A549 (cell line): ENCODE measurements around the gene DSCAML1. TPM values are rescaled to one million over a fixed set of nuclear protein-coding genes. Genes with fewer than 3 reads are reported as not detected.

Experiments used
- ATAC-seq, 2 experiments: fragments of 200-7000 bp in 1 of 2; fragments of >200 bp in 1 of 2; cut with Nextera tagmentation in 1 of 2; cut with Tn5 transposase in 1 of 2; 3 replicates each; pipeline versions ENCODE4 v1.8.0 to v1.9.1; 2018 to 2020; ENCODE audit warnings: mild to moderate bottlenecking in 1 of 2, moderate library complexity in 1 of 2
- CTCF ChIA-PET: fragments of 300-600 bp; sonication (Branson Sonifier 250); formaldehyde crosslinking; extraction: SDS; loops from one replicate; lab custom pipeline; 2021; ENCODE audit warnings: antibody characterized with exemption, inconsistent platforms; lab: Yijun Ruan, JAX
- POLR2A ChIA-PET: fragments of 350-600 bp; formaldehyde crosslinking; extraction: SDS; loops from one replicate; lab custom pipeline; 2021; ENCODE audit warnings: antibody characterized with exemption, inconsistent platforms; lab: Yijun Ruan, JAX
- DNase-seq, 2 experiments: peaks; one replicate each; pipeline versions ENCODE4 v3.0.0 to v3.0.0-alpha.2; 2011 to 2016; ENCODE audit warnings: low read depth in 1 of 2, low spot score in 1 of 2
- FAIRE-seq: peaks from 2 replicates; lab custom pipeline; 2011; peaks lifted over from hg19 to GRCh38; lab: Jason Lieb, UNC
- H3K27ac ChIP-seq, 2 experiments: fragments of >200 bp; sonication (Bioruptor Twin); formaldehyde crosslinking; 3 replicates each; pipeline ENCODE4 v1.5.1; 2016 to 2017
- H3K4me1 ChIP-seq: fragments of >200 bp; sonication (Bioruptor Twin); formaldehyde crosslinking; 3 replicates; pipeline ENCODE4 v1.6.1; 2016
- H3K4me2 ChIP-seq: fragments of >200 bp; sonication (Bioruptor Twin); formaldehyde crosslinking; 3 replicates; pipeline ENCODE4 v1.6.1; 2016
- H3K4me3 ChIP-seq: fragments of >200 bp; sonication (Bioruptor Twin); formaldehyde crosslinking; 3 replicates; pipeline ENCODE4 v1.5.1; 2016
- H3K9me3 ChIP-seq: fragments of >200 bp; sonication (Bioruptor Twin); formaldehyde crosslinking; 3 replicates; pipeline ENCODE4 v1.6.1; 2016
- BHLHE40 ChIP-seq: IDR thresholded peaks from 2 replicates; pipeline ENCODE4 v1.6.1; 2012; ENCODE audit warnings: low read depth, low read length, inconsistent platforms
- CBX2 ChIP-seq: fragments of 200-600 bp; sonication (generic); IDR thresholded peaks from 2 replicates; pipeline ENCODE4 v1.6.1; 2016; ENCODE audit warnings: low read depth, mild to moderate bottlenecking, borderline replicate concordance
- CEBPB ChIP-seq, 2 experiments: fragments of >200 bp in 1 of 2; sonication (Bioruptor Twin) in 1 of 2; formaldehyde crosslinking in 1 of 2; IDR thresholded peaks; 2 replicates each; pipeline ENCODE4 v1.6.1; 2012 to 2016
- CHD2 ChIP-seq: fragments of 150-350 bp; IDR thresholded peaks from 2 replicates; pipeline ENCODE4 v1.6.1; 2014; ENCODE audit warnings: low read length; ENCODE audit not compliant: partially characterized antibody
- CHD4 ChIP-seq: fragments of 200-600 bp; sonication (generic); IDR thresholded peaks from 2 replicates; pipeline ENCODE4 v1.6.1; 2016; ENCODE audit warnings: antibody characterized with exemption, mild to moderate bottlenecking, borderline replicate concordance
- EHMT2 ChIP-seq: fragments of 200-600 bp; sonication (generic); IDR thresholded peaks from 2 replicates; pipeline ENCODE4 v1.6.1; 2016; ENCODE audit warnings: antibody characterized with exemption, low read depth, mild to moderate bottlenecking, moderate library complexity
- FOSB ChIP-seq: fragments of 250-450 bp; sonication (Bioruptor Pico); IDR thresholded peaks from 2 replicates; pipeline ENCODE4 v1.5.0; 2020; ENCODE audit warnings: mild to moderate bottlenecking, moderate library complexity
- FOSL2 ChIP-seq, 2 experiments: fragments of 450-650 bp in 1 of 2; fragments of >200 bp in 1 of 2; sonication (Bioruptor Twin) in 1 of 2; formaldehyde crosslinking; IDR thresholded peaks; 2 replicates each; pipeline versions ENCODE4 v1.5.0 to v1.6.1; 2016 to 2020; ENCODE audit warnings: mild to moderate bottlenecking in 1 of 2, moderate library complexity in 1 of 2
- HDAC2 ChIP-seq: fragments of 200-600 bp; sonication (generic); IDR thresholded peaks from 2 replicates; pipeline ENCODE4 v1.6.1; 2016
- HOXB13 ChIP-seq: fragments of 250-450 bp; sonication (Bioruptor Pico); IDR thresholded peaks from 2 replicates; pipeline ENCODE4 v1.5.0; 2020; ENCODE audit warnings: low read depth, mild to moderate bottlenecking, moderate library complexity
- HOXB5 ChIP-seq: fragments of 250-450 bp; sonication (Bioruptor Pico); IDR thresholded peaks from 2 replicates; pipeline ENCODE4 v1.5.0; 2020; ENCODE audit warnings: mild to moderate bottlenecking, moderate library complexity
- JUNB ChIP-seq: fragments of >200 bp; sonication (Bioruptor Twin); formaldehyde crosslinking; IDR thresholded peaks from 2 replicates; pipeline ENCODE4 v1.6.1; 2016
- KDM5A ChIP-seq: fragments of 200-600 bp; sonication (generic); IDR thresholded peaks from 2 replicates; pipeline ENCODE4 v1.6.1; 2016; ENCODE audit warnings: antibody characterized with exemption, mild to moderate bottlenecking
- MAX ChIP-seq: IDR thresholded peaks from 2 replicates; pipeline ENCODE4 v1.6.1; 2012
- MAZ ChIP-seq: fragments of 150-350 bp; IDR thresholded peaks from 2 replicates; pipeline ENCODE4 v1.6.1; 2014; ENCODE audit warnings: antibody characterized with exemption, low read depth, low read length, borderline replicate concordance
- MYC ChIP-seq: IDR thresholded peaks from 2 replicates; pipeline ENCODE4 v1.6.1; 2012; ENCODE audit warnings: mild to moderate bottlenecking, inconsistent platforms, low read length, improper control_type of control experiment, borderline replicate concordance
- NPAS2 ChIP-seq: fragments of 250-450 bp; sonication (Bioruptor Pico); IDR thresholded peaks from 2 replicates; pipeline ENCODE4 v1.8.0; 2022; ENCODE audit warnings: mild to moderate bottlenecking, moderate library complexity, borderline replicate concordance
- POLR2A ChIP-seq: IDR thresholded peaks from 2 replicates; pipeline ENCODE4 v1.6.1; 2012; ENCODE audit warnings: mild to moderate bottlenecking, low read length
- POLR2AphosphoS2 ChIP-seq: conservative IDR thresholded peaks from 2 replicates; pipeline ENCODE4 v1.6.1; 2012; ENCODE audit warnings: low read length, improper control_type of control experiment, inconsistent platforms
- RAD21 ChIP-seq, 2 experiments: fragments of >200 bp in 1 of 2; sonication (Bioruptor Twin) in 1 of 2; formaldehyde crosslinking in 1 of 2; IDR thresholded peaks in 1 of 2; conservative IDR thresholded peaks in 1 of 2; 2 replicates in 1 of 2; 3 replicates in 1 of 2; pipeline ENCODE4 v1.6.1; 2012 to 2018; ENCODE audit warnings: inconsistent platforms in 1 of 2
- RCOR1 ChIP-seq: fragments of 150-350 bp; IDR thresholded peaks from 2 replicates; pipeline ENCODE4 v1.6.1; 2014; ENCODE audit warnings: antibody characterized with exemption, low read length, low read depth
- RFX5 ChIP-seq: fragments of 450-650 bp; IDR thresholded peaks from 2 replicates; pipeline ENCODE4 v1.7.1; 2014; ENCODE audit warnings: antibody characterized with exemption, mild to moderate bottlenecking, moderate library complexity
- SMC3 ChIP-seq: fragments of >200 bp; sonication (Bioruptor Twin); formaldehyde crosslinking; IDR thresholded peaks from 3 replicates; pipeline ENCODE4 v1.6.1; 2018; ENCODE audit warnings: inconsistent platforms
- ZC3H11A ChIP-seq: fragments of 450-650 bp; IDR thresholded peaks from 2 replicates; pipeline ENCODE4 v1.6.1; 2014; ENCODE audit warnings: antibody characterized with exemption, mild to moderate bottlenecking
- ZFP36 ChIP-seq: fragments of 450-650 bp; IDR thresholded peaks from 2 replicates; pipeline ENCODE4 v1.6.1; 2014; ENCODE audit warnings: borderline replicate concordance; ENCODE audit not compliant: partially characterized antibody
- ZNF302 ChIP-seq: fragments of 250-450 bp; sonication (Bioruptor Pico); IDR thresholded peaks from 2 replicates; pipeline ENCODE4 v1.9.0; 2021; ENCODE audit warnings: inconsistent platforms, mild to moderate bottlenecking, moderate library complexity
- WGBS: methylation state at CpG from one replicate; pipeline ENCODE4 v1.1.6; 2017; ENCODE audit errors: missing lambda C conversion rate; 5-methylcytosine and 5-hydroxymethylcytosine counted together
- polyA plus RNA-seq, 4 experiments: library from polyadenylated mRNA; depleted of rRNA in 3 of 4; stranded (reverse); fragments of >200 nt; fragmentation: RNase III in 1 of 4; extraction: RNeasy Plus Mini Kit Qiagen cat#74134 plus additional on column Dnase treatment in 1 of 4; gene quantifications; 2 replicates in 3 of 4; 3 replicates in 1 of 4; pipeline ENCODE4 v1.2.3, GENCODE V29; 2011 to 2017
- TF ChIP-seq, protein P1 (sequence below): IDR thresholded peaks from 2 replicates; pipeline ENCODE4 v1.6.1; 2012; ENCODE audit warnings: low read depth, borderline replicate concordance
- TF ChIP-seq, protein P2 (sequence below): fragments of 450-650 bp; IDR thresholded peaks from 2 replicates; pipeline ENCODE4 v1.6.1; 2014; ENCODE audit warnings: antibody characterized with exemption
- TF ChIP-seq, protein P3 (sequence below): fragments of >200 bp; sonication (Bioruptor Twin); formaldehyde crosslinking; IDR thresholded peaks from 3 replicates; pipeline ENCODE4 v1.5.1; 2016

The DSCAML1 gene
- polyA plus RNA-seq, 2 of the 4 experiments (the other 2 are of a cell fraction) = 0.12 to 0.31 TPM

DNA sequence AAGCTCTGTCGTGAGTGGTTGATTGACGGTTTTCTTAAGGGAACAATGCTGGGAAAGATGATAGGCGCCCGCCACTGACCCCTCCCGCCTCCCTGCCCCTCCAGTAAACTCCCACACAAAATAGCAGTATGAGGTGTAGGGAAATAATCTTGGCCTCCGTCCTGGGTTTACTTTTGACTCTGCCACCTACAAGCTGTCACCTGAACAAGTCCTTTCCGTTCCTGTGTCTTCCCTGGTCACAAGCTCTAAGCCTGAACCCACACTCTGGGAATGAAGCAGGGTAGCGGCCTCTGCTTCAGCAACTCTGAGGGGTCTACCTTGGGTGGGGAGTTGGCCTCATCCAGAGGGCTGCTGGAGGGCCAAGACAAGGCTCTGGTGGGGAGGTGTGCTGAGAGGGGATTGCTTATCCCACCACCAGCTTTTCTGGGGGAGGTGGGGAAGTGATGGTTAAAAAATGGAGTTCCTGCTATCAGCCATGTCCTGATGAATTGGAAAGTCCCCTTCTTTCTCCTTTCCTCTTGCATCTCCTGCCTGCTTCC, 381.6 kb downstream of the DSCAML1 start:
- no peak for FAIRE-seq
- Histone ChIP-seq H3K9me3 (no peaks in the 10 kb centered on the region), H3K4me2 (no peak overlapping the region), H3K27ac (no peak overlapping the region)
- DNase-seq = no peak
- ChIA-PET CTCF (interaction anchor here (8.5 kb wide), 1 partner anchor 10 kb away, joined by 77 read pairs; no protein-coding TSS in a partner anchor), POLR2A (no interaction called here)
- 93% methylated on average over 8 of the region's 8 CpGs for WGBS
- no peak for TF ChIP-seq RAD21 (conservative IDR thresholded peaks at IDR 0.05 in 1 of 2, IDR thresholded peaks at IDR 0.05 in 1 of 2)
- TF ChIP-seq KDM5A = no peak
- TF ChIP-seq ZC3H11A = no peak
- TF ChIP-seq BHLHE40 = no peak
- no peak for TF ChIP-seq CHD4
- no peak for TF ChIP-seq RCOR1
- no peak for TF ChIP-seq ZNF302 (CRISPR knock-in tag)
- TF ChIP-seq EHMT2 = no peak
- TF ChIP-seq HDAC2 = no peak
- no peak for TF ChIP-seq CHD2
- no peak for TF ChIP-seq HOXB13 (CRISPR knock-in tag)
- TF ChIP-seq FOSL2 (IDR thresholded peaks at IDR 0.05) = no peak
- no peak for TF ChIP-seq FOSL2 (CRISPR knock-in tag; IDR thresholded peaks at IDR 0.05)
- no peak for TF ChIP-seq MYC
- no peak for TF ChIP-seq NPAS2
- TF ChIP-seq FOSB (CRISPR knock-in tag) = no peak
- TF ChIP-seq, all 56 proteins: peak for 0
- ATAC-seq = no peak
- H3K4me1 ChIP-seq = no peaks in the 10 kb centered on the region
- no peak overlapping the region for H3K4me3 ChIP-seq

DNA sequence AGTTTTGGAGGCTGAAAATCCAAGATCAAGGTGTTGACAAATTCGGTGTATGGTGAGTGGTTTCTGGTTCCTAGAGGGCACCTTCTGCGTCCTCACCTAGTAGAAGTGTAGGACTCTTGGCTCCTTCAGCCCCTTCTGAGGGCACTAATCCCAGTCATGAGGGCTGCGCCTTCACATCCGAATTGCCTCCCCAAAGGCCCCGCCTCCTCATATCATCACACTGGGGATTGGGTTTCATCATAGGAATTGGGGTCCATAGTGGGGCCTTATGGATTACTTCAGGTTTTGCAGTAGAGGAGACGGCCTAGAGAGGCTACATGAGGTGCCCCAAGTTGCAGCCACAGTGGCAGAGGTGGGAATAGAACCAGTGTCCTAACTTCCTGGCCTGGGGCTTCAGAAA, 382.3 kb downstream of the DSCAML1 start:
- CTCF ChIA-PET = interaction anchor here (8.5 kb wide), 1 partner anchor 10 kb away, joined by 77 read pairs; no protein-coding TSS in a partner anchor
- TF ChIP-seq, protein P1, sequence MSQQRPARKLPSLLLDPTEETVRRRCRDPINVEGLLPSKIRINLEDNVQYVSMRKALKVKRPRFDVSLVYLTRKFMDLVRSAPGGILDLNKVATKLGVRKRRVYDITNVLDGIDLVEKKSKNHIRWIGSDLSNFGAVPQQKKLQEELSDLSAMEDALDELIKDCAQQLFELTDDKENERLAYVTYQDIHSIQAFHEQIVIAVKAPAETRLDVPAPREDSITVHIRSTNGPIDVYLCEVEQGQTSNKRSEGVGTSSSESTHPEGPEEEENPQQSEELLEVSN = no peak
- TF ChIP-seq NPAS2 = no peak
- TF ChIP-seq ZNF302 (CRISPR knock-in tag) = no peak
- TF ChIP-seq, protein P2, sequence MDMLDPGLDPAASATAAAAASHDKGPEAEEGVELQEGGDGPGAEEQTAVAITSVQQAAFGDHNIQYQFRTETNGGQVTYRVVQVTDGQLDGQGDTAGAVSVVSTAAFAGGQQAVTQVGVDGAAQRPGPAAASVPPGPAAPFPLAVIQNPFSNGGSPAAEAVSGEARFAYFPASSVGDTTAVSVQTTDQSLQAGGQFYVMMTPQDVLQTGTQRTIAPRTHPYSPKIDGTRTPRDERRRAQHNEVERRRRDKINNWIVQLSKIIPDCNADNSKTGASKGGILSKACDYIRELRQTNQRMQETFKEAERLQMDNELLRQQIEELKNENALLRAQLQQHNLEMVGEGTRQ = no peak
- WGBS = 90% methylated on average over 6 of the region's 6 CpGs
- no peak overlapping the region for H3K27ac ChIP-seq
- no peak for ATAC-seq
- no peak for FAIRE-seq
- POLR2A ChIA-PET = no interaction called here
- DNase-seq = no peak
- no peak overlapping the region for H3K4me3 ChIP-seq
- no peaks in the 10 kb centered on the region for H3K4me1 ChIP-seq
- H3K9me3 ChIP-seq = no peaks in the 10 kb centered on the region
- no peak overlapping the region for H3K4me2 ChIP-seq

- no peak overlapping the region for H3K4me2 ChIP-seq
- TF ChIP-seq RFX5 (no peak), MAZ (no peak), ZFP36 (no peak), POLR2A (no peak), FOSL2 (IDR thresholded peaks at IDR 0.05) (no peak), FOSL2 (CRISPR knock-in tag; IDR thresholded peaks at IDR 0.05) (no peak), RCOR1 (no peak), MAX (no peak), ZC3H11A (no peak), HOXB5 (no peak), CEBPB (IDR thresholded peaks at IDR 0.05) (no peak), NPAS2 (no peak), POLR2AphosphoS2 (no peak), CBX2 (no peak), RAD21 (conservative IDR thresholded peaks at IDR 0.05 in 1 of 2, IDR thresholded peaks at IDR 0.05 in 1 of 2) (no peak), SMC3 (no peak), JUNB (no peak)
- TF ChIP-seq, protein P3, sequence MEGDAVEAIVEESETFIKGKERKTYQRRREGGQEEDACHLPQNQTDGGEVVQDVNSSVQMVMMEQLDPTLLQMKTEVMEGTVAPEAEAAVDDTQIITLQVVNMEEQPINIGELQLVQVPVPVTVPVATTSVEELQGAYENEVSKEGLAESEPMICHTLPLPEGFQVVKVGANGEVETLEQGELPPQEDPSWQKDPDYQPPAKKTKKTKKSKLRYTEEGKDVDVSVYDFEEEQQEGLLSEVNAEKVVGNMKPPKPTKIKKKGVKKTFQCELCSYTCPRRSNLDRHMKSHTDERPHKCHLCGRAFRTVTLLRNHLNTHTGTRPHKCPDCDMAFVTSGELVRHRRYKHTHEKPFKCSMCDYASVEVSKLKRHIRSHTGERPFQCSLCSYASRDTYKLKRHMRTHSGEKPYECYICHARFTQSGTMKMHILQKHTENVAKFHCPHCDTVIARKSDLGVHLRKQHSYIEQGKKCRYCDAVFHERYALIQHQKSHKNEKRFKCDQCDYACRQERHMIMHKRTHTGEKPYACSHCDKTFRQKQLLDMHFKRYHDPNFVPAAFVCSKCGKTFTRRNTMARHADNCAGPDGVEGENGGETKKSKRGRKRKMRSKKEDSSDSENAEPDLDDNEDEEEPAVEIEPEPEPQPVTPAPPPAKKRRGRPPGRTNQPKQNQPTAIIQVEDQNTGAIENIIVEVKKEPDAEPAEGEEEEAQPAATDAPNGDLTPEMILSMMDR = no peak
- TF ChIP-seq, protein P1 = no peak
- TF ChIP-seq, protein P2 = no peak
- TF ChIP-seq, all 56 proteins: peak for 0
- no peaks in the 10 kb centered on the region for H3K9me3 ChIP-seq
- FAIRE-seq = no peak
- CTCF ChIA-PET = interaction anchor here (8.5 kb wide), 1 partner anchor 11 kb away, joined by 77 read pairs; no protein-coding TSS in a partner anchor
- H3K4me1 ChIP-seq = no peaks in the 10 kb centered on the region
- POLR2A ChIA-PET = no interaction called here
- DNase-seq = no peak
- H3K4me3 ChIP-seq = no peak overlapping the region
- WGBS = 90% methylated on average over 7 of the region's 7 CpGs
- no peak for ATAC-seq
- H3K27ac ChIP-seq = no peak overlapping the region
Observed at GRCh38 chr11:117413616-117414015, 383.4 kb downstream of the DSCAML1 start.
